Eye (tissue), 1 donor: ENCODE results near the gene ALG8.
"Not testable (repeated sequence)": the region's sequence is repeated elsewhere in the genome, so short reads cannot be mapped to it uniquely, and the experiment has no call there.

Source experiments
- DNase-seq: peaks from one replicate; pipeline ENCODE4 v3.0.0-alpha.2; 2015

ALG8 gene

GRCh38 chr11:78099666-78100065, 39.8 kb downstream of the ALG8 start:
- DNase-seq, result no peak

- DNase-seq, result no peak
Observed at GRCh38 chr11:78097666-78098385, 41.6 kb downstream of the ALG8 start.

GRCh38 chr11:78094250-78094649, 45.2 kb downstream of the ALG8 start:
- DNase-seq, result no peak

- not testable (repeated sequence) for DNase-seq
Observed at GRCh38 chr11:78086521-78087074, 52.8 kb downstream of the ALG8 start.

- no peak for DNase-seq
Observed at GRCh38 chr11:78085972-78086371, 53.5 kb downstream of the ALG8 start.

GRCh38 chr11:78084506-78084905, 54.9 kb downstream of the ALG8 start:
- not testable (repeated sequence) for DNase-seq

DNA sequence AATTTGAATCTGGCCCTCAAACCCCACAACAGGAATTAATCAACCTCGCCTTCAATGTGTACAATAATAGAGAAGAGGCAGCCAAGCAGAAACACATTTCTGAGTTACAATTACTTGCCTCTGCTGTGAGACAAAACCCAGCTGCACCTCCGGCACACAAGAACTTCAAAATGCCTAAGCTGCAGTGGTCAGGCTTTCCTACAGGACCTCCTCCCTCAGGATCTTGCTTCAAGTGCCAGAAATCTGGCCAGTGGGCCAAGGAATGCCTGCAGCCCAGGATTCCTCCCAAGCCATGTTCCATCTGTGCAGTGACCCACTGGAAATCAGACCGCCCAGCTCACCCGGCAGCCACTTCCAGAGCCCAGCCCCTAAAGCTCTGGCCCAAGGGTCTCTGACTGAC, 56.4 kb downstream of the ALG8 start:
- DNase-seq, result no peak

GRCh38 chr11:78082146-78082545, 57.3 kb downstream of the ALG8 start:
- no peak for DNase-seq

DNA sequence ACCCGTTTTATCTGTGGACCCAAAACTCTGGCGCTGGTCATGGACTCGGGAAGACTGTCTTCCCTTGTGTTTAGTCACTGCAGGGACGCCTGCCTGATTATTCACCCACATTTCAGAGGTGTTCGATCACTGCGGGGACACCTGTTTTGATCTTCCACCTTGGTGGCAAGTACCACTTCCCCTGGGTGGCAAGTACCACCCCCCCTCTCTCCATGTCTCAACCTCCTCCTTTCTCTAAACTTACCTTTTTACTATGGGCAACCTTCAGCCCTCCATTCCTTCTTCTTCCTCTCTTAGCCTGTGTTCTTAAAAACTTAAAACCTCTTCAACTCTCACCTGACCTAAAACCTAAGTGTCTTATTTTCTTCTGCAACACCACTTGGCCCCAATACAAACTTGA, 57.8 kb downstream of the ALG8 start:
- no peak for DNase-seq

DNA sequence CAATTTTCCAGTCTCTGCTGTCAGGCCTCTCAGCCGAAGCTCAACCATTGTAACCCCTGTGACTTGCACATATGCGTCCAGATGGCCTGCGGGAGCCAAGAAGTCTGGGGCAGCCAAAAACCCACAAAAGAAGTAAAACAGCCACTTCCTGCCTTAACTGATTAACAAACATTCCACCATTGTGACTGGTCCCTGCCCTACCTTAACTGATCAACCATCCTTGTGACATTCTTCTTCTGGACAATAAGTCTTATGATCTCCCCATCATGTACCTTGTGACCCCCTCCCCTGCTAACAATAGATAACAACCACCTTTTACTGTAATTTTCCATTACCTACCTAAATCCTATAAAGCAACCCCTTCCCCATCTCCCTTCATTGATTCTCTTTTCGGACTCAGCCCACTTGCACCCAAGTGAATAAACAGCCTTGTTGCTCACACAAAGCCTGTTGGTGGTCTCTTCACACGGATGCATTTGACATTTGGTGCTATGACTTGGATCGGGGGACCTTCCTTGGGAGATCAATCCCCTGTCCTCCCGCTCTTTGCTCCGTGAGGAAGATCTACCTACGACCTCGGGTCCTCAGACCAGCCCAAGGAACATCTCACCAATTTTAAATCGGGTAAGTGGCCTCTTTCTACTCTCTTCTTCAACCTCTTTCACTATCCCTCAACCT, 58.5 kb downstream of the ALG8 start:
- DNase-seq, result no peak

DNA sequence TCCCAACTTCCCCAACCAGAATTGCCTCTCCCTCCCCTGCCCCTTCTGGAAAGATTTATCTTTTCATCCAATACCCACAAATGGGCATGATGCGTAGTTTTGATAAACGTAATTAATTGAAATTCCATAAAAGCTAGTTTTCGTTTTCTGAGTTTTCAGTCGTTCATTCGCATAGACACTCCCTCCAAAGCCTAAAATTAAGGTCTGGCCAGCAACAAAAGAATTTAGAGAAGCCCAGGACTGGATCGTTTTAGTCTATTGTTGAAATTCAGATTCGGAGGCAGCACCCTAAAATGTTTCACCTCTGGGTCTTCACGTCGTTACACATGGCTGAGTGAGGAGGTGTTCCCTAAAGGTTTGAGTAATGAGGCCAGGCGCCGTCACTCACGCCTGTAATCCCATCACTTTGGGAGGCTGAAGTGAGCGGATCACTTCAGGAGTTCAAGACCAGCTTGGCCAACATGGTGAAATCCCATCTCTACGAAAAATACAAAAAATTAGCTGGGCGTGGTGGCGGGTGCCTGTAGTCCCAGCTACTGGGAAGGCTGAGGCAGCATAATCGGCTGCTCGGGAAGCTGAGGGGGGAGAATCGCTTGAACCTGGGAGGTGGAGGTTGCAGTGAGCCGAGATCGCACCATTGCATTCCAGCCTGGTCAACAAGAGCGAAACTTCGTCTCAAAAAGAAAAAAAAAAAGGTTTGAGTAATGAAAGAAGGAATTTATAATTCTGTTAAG, 59.2 kb downstream of the ALG8 start:
- DNase-seq, result no peak

DNA sequence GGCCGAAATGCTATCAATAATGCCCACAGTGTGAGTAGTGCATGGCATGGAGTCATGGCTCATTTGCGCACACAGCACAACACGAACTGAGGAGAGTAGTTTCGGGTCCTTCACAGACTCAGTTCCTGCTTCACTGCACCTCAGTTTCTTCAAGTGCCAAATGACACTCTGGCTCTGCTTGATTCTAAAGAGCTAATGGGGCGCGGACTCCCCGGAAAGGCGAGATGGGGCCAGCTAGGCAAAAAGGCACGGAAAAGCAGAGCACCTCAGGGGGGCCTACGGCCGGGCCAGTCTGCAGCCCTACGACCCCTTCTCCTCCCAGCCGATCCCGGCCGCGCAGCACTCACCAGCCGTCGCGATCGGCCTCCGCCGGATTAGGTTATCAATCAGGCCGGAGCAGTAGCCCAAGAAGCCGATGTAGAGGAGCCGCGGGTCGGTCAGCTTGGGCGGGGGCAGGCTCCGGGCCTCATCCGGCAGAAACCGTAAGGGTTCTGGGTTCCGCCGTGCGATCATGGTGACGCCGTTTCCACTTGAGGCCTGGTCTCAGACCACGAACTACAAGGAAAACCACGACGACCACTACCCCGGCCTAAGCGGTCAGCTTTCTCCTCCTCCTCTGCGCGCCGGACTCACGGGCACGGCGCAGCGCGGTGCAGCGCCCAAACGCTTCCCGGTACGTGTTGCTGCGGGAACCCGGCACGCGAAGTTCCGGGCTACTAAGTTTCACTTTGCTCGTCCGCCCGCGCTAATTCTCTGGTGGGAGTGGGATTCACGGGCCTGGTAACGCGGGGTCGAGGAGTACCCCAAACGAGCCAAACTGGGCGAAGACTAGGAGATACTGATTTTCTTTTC, 60.0 kb downstream of the ALG8 start, which contains the start of gene NDUFC2:
Gene NDUFC2 (minus strand): TSS at position 631 of the 852 bp plus-strand sequence. CDS start 118 bp downstream, at position 513.
- DNase-seq, result peak; percentile 92

DNA sequence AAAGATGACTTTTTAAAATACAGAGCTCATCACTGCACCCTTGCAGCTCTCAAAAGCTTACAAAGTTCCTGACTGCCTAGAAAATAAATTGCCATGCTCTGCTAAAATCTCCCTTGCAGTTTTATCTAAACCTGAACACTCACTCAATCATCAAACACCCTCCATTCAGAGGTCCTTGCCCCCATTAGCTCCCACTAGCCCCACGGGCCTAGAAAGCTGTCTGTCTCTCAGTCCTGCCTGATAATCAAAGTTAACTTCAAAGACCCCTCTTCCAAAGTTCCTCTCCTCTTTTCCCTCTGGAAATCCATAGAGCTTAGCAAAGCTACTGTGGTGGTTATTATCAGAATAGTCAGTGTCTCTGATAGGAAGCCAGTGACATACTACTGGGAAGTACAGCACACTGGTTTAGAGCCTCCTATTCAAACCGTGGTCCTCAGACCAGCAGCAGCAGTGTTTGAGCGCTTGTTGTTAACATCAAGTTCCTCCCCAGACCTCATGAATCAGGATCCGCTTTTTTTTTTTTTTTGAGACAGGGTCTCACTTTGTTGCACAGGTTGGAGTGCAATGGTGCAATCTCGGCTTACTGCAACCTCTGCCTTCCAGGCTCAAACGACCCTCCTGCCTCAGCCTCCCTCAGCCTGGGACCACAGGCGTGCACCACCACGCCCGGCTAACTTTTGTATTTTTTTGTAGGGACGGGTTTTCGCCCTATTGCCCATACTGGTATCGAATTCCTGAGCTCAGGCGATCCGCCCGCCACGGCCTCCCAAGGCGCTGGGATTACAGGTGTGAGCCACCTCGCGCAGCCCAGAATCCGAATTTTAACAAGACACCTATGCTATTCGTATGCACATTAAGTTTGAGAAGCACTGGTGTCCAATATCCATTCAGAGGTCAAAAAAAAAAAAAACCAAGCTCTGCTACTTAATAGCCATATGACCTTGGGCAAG, 60.9 kb downstream of the ALG8 start:
- DNase-seq, result no peak

DNA sequence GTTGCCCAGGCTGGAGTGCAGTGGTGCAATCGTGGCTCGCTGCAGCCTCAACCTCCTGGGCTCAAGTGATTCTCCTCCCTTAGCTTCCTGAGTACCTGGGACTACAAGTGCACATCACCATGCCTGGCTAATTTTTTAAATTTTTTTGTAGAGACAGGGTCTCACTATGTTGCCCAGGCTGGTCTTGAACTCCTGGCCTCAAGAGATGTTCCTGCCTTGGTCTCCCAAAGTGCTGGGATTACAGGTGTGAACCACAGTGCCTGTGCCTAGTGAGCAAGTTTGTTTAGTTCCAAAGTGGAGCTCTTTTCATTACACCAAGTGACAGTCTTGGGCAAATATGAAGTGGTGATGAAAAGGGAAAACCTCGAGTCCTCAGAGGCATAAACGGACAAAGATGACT, 61.8 kb downstream of the ALG8 start:
- not testable (repeated sequence) for DNase-seq

- DNase-seq, result no peak
Observed at GRCh38 chr11:78076733-78077403, 62.6 kb downstream of the ALG8 start.

- no peak for DNase-seq
Observed at GRCh38 chr11:78074756-78075155, 64.7 kb downstream of the ALG8 start.

GRCh38 chr11:78072455-78072854, 67.0 kb downstream of the ALG8 start:
- no peak for DNase-seq

DNA sequence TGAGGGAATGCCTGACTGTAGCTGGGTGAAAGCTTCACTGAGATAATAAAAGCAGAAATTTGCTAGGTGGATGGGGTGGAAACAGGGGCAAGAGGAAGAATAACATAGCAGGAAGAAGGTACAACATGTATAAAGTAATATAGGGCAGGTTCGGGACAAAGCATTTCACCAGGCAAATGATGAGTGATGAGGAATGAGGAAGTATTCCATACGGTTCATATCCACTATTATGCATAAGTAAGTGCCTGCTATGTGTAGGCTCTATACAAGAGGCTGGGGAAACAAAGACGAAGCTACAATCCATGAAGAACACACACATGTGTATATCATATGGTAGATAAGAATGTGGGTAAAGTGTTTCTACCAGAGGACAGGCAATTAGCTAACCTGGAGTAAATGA, 67.7 kb downstream of the ALG8 start:
- DNase-seq, result no peak

DNA sequence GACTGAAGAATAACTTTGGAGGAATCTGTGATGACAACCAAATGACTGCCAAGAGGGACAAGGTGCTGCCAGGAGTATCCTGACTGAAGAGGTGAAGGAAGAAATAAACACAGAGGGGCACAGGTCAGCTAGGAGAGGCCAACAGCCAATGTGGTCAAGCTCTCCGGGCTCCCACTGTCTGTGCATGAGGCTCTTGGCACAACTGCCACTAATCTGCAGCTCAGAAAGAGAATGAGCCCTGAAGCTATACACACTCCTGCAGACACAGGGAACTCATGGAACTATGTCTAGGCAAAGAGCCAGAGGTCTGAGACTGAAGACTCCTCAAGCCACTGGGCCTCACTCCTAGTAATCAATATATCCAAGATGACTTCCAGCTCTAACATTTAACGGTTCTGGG, 68.8 kb downstream of the ALG8 start:
- DNase-seq, result no peak

DNA sequence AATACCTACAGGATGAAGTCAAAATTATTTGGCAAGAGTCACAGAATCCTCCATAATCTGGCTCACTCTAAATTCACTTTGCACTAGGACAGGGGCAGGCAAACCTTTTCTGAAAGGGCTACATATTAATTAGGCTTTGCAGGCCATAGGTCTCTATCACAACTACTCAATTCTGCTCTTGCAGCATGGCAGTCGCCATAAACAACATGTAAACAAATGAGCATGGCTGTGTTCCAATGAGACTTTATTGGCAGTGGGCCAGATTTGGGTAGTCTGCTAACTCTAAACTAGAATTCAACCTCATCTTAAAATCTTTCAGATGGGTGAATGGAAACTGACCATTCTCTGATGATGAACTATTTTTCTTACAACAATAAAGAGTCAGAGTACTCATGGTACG, 70.0 kb downstream of the ALG8 start:
- DNase-seq, result no peak

GRCh38 chr11:78067704-78068103, 71.7 kb downstream of the ALG8 start:
- DNase-seq, result no peak
